Measurements from ENCODE around the gene IQSEC1.

IQSEC1 gene

DNA sequence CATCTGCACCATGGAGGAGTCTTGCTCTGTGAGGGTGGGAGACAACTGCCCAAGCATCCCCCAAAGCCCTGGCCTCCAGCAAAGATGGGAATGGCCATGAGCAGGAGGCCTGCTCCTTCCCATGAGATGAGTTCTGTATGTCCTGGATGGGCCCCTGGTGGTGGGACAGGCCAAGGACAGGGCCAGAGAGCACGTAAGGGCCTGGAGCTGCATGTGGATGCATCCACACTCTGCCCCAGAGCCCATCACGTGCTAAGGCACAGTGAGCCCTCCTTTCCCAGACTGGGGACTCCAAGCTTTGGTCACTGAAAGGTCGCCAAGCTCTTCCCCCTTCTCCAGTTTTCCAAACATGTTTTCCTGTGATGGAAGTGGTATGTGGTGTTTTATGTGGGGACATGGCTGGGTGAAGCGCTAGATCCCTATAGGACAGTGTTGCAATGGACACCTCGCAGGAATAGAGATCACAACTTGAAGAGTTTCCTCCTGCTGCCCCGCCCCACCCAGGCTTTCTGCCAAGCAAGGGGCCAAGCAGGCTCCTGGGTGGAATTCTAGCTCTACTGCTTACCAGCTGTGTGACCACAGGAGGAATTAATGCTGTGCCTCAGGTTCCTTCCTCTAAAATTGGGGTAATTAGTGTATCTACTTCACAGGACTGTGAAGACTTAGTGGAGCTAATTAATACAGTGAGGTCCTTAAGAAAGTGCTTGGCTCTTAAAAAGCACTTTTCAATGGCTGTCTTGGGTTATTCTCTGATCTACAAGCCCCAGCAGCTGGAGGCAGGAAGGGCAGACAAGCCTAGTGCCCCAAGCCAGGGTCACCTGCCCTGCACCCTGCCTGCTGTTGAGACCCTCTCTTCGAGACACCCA lies 125.5 kb downstream of the IQSEC1 start:
- no peak for DNase-seq

DNA sequence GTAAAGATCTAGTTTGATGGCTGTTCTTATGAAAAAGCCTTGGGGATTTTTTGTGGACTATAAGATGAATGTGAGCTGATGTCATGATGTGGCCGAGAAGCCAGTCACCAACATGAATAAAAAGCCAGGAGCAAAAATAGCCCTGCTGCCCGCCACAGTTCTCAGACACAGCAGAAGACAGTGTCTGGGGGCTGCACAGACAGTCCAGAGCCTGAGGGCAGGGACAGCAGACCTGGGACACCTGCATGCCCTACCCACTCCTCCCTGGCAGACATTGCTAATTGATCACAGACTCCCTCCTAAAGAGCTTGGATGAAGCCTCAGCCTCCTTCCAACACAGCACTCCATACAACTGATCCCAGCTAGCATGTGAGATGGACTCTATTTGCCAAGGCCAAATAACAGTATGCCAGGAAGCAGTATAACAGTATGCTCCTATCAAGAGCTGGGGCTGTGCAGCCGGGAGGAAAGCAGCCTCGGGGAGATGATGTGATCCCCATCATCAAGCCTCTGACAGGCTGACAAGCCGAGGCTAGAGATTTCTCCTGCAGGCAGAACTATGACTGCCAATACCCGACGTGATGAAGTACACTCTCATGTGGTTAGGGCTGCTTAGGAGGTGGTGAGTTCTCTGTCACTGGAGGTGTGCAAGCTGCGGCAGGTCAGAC lies 126.4 kb downstream of the IQSEC1 start:
- DNase-seq, result no peak

DNA sequence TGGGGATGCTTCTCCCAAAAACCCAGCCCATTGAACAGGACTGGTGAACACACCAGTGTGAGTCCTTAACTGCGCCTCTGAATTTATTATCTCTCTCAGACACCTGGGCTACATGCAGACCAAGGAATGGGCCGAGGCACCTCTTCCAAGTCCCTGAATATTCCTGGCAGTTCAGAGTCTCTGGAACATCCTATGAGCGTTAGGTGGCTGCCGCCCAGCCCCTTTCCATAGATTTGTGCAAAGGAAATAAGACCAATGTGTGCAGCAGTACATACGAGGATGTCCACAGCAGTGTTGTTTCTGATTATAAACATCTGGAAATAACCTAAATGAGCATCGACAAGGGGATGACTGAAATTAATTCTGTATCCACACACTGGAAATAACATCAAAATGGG lies 127.0 kb downstream of the IQSEC1 start:
- no peak for DNase-seq

DNA sequence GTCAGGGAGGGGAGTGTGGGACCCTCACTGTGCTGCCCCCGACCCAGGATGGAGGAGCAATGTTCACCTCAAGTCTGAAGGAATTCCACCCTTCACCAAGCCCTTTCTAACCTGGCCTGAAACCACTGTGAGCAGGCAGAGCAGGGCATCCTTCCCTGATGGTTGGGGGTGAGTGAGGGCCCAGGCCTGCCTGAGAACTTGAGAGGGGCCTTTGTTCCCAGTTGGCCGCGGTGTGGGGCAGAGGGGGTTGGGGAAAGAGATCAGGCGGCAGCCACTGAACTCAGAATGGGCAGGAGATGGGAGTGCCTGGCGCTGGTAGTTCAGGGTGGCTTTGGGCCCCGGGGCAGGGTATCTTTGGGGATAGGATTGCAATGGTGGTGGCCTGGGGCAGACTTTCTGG lies 128.4 kb downstream of the IQSEC1 start:
- no peak for DNase-seq

DNA sequence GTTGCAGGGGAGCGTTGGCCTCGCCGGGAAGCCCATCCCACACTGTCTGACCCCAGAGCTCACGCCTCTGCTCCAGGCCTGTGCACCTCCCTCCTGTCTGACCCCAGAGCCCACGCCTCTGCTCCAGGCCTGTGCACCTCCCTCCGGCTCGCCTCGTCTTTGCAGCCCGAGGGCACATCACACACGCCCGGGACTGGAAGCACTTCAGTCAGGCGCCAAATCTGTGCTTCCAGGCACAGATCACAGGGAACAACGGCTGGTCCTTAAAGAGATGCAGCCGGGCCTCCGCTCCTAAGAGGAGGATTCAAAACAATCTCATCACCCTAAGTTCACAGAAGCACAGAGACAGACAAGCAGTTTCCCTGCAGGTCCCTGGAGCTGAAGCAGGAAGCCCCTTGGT lies 128.8 kb downstream of the IQSEC1 start:
- no peak for DNase-seq

DNA sequence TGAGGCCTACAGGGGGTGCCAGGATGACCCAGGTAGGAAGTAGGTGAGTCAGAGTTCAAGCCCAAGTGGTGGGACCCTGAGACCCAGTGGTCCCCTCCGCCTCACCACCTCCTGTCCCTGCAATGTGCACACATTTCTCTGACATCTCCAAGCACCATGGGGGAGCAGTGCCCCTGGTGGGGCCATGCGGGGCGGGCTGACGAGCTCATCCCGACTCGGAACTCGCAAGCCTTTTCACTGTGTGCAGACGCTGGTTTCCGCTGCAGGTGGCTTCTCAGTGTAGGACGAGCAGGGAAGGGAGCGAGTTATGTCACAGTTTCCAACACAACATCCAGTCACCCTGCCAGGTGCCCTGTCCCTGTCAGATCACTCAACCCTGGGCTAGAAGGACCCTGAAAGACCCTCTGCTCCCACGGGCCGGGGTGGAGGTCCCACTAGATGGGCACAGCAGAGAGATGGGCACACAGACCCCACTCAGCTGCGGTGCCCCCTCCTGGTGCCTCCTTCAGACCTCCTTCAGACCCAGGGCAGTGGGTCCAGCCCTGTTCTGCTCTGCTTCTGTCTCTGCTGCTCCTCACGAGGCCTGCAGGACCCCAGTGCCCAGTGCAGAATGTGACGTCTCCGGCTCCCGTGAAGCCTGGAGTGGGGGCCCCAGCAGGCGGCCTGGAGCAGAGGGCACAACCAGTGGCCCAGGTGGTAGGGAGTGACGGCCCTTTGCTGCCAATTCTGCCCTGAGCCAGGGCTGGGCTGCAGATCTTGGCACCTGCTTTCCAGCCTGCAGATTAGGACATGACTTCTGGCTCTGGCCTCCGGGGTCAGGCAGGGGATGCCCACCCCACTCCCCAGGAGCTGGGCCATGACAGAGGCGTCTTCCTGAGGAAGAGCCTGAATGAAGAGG lies 129.9 kb downstream of the IQSEC1 start:
- no peak for DNase-seq

DNA sequence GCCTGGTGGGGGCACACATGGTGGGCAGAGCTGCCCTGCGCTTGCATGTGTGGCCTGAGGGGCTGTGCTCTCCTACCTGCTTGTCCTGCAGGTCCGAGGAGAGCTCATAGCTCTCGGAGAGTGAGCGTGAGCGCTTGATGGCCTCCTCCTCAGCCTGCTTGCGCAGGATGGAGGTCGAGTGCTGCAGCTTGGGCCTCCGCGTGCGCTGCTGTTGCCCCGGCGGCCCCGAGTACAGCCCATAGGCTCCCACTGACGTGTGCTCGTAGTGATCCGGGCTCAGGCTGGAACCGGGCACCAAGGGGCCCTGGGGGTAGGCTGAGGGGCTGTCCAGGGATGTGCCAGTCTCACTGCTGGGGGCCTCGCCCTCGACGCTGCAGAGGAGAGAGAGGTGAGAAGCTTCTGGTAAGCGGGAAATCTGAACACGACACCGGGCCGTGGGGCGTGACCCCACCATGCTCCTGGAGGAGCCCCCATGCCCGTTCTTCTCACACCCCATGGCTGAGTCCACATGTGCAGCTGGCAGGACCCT lies 131.7 kb downstream of the IQSEC1 start:
- no peak for DNase-seq

DNA sequence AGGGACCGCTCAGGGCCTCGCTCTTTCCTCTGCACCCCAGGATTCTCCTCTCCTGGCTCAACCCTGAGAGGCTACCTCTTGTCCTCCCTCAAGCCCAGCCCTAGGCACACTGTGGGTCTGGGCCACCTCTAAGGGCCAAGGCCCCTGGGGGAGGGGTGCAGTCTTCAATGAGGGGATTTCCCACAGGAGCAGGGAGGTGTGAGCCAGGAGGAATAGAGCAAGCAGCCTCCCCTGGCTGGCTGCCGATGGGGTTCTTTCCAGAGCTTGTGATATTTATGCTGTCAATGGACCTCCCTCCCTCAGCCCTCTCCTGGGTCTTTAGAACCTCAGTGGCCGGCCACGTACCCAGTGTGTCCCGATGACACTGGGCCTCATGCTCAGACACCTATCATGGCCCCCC lies 132.4 kb downstream of the IQSEC1 start:
- DNase-seq, result no peak

DNA sequence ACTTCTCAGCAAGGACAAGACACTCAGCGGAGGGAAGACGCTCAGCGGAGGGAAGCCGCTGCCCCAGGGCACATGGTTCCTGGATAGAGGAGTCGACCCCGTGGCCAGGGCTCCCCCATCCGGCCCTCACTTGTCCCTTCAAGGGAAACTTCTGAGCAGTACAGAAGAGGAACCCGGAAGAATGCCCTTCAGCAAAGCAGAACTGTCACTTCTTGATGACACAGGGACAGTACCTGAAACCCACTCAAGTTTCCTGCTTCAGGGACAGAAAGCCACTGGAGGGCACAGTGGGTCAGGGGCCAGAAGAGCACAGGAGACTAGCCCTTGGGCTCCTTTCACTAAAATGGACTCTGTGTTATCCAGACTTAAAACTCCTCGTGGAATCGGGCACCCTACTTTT lies 134.1 kb downstream of the IQSEC1 start:
- no peak for DNase-seq

DNA sequence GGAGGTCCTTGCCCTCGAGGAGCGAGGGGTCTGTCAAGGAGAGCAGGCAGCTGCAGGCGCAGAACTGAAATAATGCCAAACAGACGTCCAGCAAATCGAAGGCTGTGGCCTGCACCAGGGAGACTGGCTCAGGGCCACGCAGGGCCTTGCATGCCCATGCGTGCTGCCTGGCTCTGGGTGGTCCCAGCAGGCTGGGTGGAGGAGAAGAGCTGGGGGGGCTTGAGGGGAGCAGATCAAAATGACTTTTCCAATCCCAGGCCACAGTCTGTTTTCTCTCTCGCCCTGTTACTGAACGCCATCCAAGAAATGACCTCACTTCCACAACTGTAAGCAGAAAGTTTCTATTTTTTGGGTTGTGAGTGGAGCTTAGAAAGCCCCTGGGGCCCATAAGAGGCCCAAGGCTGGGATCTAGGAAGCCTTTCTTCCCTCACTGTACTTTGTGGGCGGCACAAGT lies 134.9 kb downstream of the IQSEC1 start:
- DNase-seq, result no peak

DNA sequence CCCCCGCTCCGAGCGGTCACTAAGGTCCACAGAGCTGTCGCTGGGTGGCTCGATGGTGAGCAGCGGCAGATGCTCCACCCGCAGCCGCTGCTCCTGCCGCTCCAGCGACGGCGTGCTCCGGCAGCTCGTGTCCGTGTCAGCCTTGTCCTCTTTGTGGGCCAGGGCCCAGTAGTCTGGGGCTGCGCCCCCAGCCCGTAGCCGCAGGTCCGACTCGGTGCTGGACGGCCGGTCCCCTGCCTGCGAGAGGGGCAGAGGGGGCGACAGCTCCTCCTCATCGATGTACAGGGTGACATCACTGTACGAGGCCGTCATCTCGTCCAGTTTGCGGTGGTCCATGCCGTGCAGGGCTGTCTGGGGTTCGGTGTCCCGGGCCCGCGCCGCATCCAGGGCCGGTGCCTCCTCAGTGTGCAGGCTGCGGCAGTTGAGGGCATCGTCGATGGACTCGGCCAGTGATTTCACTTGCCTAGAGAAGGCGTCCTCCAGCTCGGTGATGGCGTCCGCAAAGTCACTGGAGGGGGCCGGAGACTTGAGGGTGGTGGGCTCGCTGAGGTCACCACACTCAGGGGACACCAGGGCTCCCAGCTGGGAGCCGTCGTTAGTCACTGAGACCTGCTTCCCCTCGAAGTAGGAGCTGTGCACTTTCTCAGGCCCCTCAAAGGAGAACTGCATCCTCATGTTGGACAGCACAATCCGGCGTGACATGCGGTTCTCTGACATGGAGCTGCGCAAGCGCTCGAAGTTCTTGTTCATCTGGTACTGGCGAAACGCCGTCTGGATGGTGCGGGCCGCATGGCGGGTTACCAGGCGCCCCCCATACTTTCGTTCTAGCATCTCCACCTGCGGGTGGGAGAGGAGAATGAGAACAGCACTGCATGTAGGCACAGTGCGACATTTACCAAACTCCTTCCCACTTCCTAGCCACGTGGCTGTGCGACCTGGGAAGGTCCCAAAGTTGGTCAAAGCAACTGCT lies 137.1 kb downstream of the IQSEC1 start:
- no peak for DNase-seq

DNA sequence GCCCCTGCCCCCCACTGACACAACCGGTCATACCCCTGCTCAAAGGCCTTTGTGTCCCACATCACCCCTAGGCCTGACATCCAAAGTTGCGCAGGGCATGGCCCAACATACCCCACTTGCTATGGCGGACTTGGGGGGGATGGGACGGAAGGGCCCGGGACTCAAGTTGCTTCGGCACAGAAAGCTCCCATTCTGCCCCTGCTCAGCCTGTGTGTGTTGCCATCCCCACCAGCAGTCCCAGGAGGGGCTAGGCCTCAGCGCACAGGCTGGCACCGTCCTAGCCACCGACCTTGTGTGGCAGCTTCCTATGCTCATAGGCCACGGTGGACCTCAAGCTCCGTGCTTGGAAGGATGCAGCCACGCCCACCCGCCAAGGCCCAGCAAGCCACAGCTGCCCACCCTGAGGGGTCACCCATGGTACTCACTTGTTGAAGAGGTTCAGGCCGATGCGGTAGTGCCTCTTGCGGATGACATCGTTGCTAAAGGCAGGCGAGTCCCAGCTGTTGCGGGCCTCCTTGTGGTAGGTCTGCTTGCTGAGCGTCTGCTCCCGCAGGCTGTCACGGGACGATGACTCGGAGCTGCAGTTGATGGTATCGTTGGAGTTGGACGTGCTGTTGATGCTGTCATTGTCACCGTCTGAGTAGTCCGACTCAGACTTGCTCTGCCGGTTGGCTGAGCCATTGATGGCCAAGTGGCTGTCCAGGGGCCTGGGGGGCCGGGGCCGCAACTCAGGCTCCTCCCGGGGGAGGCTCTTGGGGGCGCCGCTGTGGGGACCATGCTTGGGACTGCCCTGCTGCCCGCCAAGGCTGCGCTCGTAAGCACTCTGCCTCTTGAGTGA lies 138.0 kb downstream of the IQSEC1 start:
- no peak for DNase-seq

DNA sequence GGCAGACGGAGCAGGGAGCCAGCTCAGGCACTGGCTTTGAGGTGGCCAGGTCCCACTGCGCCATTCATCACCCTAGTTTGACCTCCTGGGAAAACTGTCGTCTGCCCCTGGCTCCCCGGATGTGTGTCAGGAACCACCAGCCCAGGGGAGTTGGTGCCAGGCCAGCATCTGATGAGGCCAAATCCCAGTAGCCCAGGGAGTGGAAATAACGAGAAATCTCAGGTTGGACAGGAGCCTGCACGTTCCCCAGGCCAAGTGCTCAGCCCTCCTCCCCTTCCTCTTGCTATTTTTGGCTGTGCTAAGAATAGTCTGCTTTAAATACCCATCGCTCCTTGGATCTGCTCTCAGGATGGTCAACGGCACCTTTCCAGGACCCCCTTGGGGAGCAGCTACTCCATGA lies 138.8 kb downstream of the IQSEC1 start:
- no peak for DNase-seq

DNA sequence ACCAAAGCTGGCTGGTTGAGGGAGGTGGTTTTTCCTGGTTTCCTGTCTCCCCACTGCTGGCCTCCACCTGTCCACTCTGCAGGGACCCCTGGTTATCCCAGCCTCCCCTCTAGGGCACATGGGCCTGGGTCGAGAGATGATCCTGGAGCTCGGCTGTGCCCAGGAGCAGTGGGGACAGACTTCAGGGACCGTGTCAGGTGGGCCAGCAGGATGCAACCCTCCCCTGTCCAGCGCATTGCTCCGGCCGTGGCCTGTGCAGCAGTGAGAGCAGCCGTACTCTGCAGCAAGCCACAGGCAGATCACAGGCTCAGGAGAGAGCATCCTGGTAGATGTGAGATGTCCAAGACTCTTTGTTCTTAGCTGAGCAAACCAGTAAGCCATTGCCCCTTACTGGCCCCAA lies 139.3 kb downstream of the IQSEC1 start:
- no peak for DNase-seq

DNA sequence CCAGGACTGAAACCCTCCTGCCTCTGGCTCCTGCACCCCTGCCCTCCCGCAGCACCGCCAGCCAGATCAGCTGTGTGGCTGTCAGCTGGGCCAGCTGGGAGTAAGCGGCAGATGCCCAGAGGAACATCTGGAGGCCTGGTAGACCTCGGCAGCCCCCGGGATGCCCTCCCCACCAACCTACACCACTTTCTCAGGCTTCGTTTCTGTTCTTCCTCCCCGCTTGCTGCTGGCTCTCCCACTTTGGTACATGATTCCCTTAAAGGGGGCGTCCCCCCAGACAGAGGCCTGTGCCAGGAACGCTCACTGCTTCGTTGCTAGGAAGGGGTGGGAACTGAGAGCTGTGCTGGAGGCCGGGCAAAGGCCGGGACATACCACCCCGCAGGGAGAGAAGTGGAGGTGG lies 140.5 kb downstream of the IQSEC1 start:
- DNase-seq, result no peak

DNA sequence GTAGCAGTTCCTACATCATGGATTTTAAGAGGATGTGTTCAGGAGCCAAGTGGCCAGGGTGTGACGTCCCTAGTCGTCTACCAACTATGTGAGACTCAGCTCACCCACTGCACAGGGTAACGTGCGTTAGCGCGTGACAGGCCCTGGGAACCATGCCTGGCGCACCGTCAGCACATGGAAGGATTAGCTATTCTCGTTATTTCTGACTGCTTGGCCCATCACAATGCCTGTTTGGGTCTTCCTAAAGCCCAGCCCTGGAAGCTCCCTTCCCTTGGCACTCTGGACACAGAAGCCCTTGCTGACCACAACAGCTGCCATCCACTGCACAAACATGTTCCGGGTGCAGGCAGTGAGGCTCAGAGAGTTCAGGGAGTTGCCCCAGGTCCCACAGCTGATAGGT lies 140.9 kb downstream of the IQSEC1 start:
- no peak for DNase-seq

DNA sequence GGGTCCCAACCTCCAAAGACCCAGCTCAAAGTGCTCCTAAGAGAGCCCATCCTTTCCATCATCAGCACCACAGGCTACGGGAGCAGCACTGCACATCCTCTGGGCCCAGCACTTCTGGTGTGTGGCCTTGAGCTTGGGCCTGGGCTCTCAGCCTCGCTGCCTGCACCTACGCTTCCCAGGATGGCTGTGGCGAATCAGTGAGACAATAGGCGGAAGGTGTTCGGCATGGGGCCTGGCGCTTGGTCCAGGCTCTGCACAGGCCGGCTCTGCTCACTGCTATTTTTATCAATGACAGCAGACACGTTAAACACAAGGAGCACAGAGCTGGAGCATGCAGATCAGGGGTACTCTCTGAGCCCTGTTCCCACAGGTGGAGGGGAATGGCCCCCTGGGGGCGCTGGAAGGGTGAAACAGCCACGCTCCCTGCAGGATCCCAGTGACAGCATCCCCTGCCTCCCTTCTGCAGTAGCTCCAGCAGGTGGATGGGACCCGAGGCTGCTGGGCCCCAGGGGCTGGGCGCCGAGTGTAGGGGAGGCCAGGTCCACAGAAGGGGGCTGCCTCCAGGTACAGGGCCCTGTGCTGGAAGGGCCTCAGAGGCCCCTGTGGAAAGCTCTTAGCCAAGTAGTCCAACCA lies 141.8 kb downstream of the IQSEC1 start:
- no peak for DNase-seq

DNA sequence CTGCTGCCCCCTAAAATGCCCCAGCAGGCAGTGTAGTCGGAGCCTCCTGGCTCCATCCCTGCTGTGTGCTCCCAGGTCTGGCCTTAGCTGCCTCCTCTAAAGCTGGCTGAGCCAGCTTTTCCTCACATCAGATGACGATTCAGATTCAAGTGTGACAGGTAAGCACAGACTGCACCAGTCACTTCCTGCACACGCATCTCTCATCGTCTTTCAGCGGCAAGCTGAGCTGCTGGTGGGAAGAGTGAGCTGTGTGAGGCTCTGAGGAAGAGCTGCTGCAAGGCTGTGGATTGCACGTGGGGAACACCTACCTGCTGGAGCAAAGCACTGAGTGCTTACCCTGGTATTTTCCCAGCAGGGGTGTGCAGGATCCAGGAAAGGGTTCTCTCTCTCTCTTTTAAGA lies 143.4 kb downstream of the IQSEC1 start:
- DNase-seq, result no peak

DNA sequence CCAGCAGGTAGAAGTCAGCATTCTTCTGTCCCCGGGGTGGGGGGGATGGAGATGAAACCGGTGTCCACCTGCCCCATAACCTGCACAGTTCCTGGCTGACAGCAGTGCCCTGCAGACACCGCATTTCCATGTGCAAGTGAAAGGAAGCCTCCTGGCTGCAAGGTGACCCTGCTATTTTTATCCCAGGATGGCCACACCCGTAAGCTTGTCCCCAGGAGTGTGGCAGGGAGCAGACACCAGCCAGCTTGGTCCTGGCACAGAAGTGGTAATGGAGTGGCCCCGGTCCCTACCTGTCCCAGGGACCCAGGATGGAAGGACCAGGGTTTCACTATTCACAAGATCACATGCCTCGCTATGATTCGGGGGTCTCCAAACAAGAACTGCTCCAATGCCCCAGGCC lies 146.6 kb downstream of the IQSEC1 start:
- DNase-seq, result no peak

DNA sequence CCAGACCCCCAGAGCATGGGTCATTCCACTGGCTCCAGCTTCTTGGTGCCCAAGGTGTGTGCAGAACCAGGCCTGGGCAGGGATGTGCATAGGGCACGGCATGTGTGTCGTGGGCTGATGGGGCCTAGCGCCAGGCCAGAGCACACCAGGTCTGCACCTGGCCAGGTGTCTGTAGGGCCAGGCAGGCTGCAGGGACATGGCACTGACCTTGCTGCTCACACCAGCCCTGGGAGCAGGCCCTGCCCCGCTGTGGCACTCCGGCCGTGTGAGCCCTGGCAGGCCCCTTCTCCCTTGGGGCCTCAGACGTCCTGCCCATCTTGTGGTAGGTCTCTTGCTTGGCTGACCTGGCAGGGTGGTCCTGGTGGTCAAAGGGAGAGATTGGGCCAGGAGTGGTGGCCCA lies 147.6 kb downstream of the IQSEC1 start:
- no peak for DNase-seq

DNA sequence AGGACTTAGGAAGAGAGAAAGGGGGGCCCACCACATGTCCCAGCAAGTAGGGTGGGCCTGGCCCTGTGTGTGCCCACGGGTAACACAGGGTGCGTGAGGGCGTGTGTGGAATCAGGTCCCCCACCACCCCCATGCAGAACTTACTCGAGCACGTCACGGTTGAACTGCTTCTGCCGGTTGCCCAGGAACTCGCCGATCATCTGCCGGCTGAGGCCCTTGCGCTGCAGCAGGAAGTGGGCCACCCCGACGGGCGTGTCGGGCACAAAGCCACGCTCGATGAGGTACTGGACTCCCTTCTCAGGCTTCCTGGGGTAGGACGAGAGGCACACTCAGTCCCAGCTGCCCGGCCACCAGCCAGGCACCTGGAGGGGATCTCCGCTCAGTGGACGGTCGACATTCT lies 148.8 kb downstream of the IQSEC1 start:
- DNase-seq, result no peak
